Keratinocyte (primary cell): Measurements from ENCODE around the gene ZNF425. TPM values are rescaled to one million over a fixed set of nuclear protein-coding genes. Genes with fewer than 3 reads are reported as not detected.

Experiments used
- DNase-seq: peaks from one replicate; pipeline ENCODE4 v3.0.0-alpha.2; 2011; ENCODE audit warnings: low read depth, missing footprints, low spot score
- FAIRE-seq: peaks from 2 replicates; lab custom pipeline; 2011; peaks lifted over from hg19 to GRCh38; lab: Jason Lieb, UNC
- H2AFZ ChIP-seq: 2 replicates; pipeline ENCODE4 v1.6.0; 2012; ENCODE audit warnings: low read length, control low read depth, inconsistent platforms; ENCODE audit not compliant: control insufficient read depth
- H3K27ac ChIP-seq: 2 replicates; pipeline ENCODE4 v1.5.1; 2011; ENCODE audit warnings: low read length; ENCODE audit not compliant: control insufficient read depth, insufficient read depth
- H3K27me3 ChIP-seq: 3 replicates; pipeline ENCODE4 v1.6.0; 2011; ENCODE audit warnings: low read length; ENCODE audit not compliant: control insufficient read depth, insufficient read depth; ENCODE audit errors: extremely low read depth
- H3K36me3 ChIP-seq, 2 experiments: 2 replicates in 1 of 2; 3 replicates in 1 of 2; pipeline ENCODE4 v1.5.1; 2011; ENCODE audit warnings: low read length in 2 of 2, mild to moderate bottlenecking in 1 of 2; ENCODE audit not compliant: control insufficient read depth in 2 of 2, insufficient read depth in 2 of 2; ENCODE audit errors: extremely low read depth in 1 of 2
- H3K4me1 ChIP-seq: 3 replicates; pipeline ENCODE4 v1.5.1; 2011; ENCODE audit warnings: low read length; ENCODE audit not compliant: control insufficient read depth, insufficient read depth; ENCODE audit errors: extremely low read depth
- H3K4me2 ChIP-seq: 3 replicates; pipeline ENCODE4 v1.6.0; 2011; ENCODE audit warnings: low read depth, low read length; ENCODE audit not compliant: control insufficient read depth, insufficient read depth; ENCODE audit errors: extremely low read depth
- H3K4me3 ChIP-seq, 3 experiments: fragments of 200-600 bp in 1 of 3; sonication (generic) in 1 of 3; 2 replicates in 2 of 3; 3 replicates in 1 of 3; pipeline ENCODE4 v1.5.1; 2011 to 2016; ENCODE audit warnings: low read length in 3 of 3, mild to moderate bottlenecking in 3 of 3, control low read depth in 2 of 3, inconsistent platforms in 1 of 3, low read depth in 1 of 3, mixed read lengths in 1 of 3, mixed run types in 1 of 3, moderate library complexity in 1 of 3; ENCODE audit not compliant: control insufficient read depth in 2 of 3, insufficient read depth in 2 of 3; ENCODE audit errors: extremely low read depth in 1 of 3
- H3K79me2 ChIP-seq: 2 replicates; pipeline ENCODE4 v1.6.0; 2012; ENCODE audit warnings: low read length; ENCODE audit not compliant: control insufficient read depth, insufficient read depth
- H3K9ac ChIP-seq: 3 replicates; pipeline ENCODE4 v1.6.0; 2011; ENCODE audit warnings: low read length; ENCODE audit not compliant: control insufficient read depth, insufficient read depth; ENCODE audit errors: extremely low read depth
- H3K9me1 ChIP-seq: 3 replicates; pipeline ENCODE4 v1.6.0; 2011; ENCODE audit warnings: low read length; ENCODE audit not compliant: control insufficient read depth, insufficient read depth; ENCODE audit errors: extremely low read depth
- H3K9me3 ChIP-seq: 2 replicates; pipeline ENCODE4 v1.5.1; 2012; ENCODE audit warnings: low read depth, low read length; ENCODE audit not compliant: control insufficient read depth
- H4K20me1 ChIP-seq: 3 replicates; pipeline ENCODE4 v1.6.0; 2011; ENCODE audit warnings: low read length; ENCODE audit not compliant: control insufficient read depth, insufficient read depth; ENCODE audit errors: extremely low read depth
- EZH2 ChIP-seq: IDR thresholded peaks from one replicate; pipeline ENCODE4 v1.6.1; 2012; ENCODE audit warnings: inconsistent platforms, mild to moderate bottlenecking, low read length, moderate library complexity
- dilution Hi-C: fragments of 300-500 bp; cut with MboI; formaldehyde crosslinking; loops from one replicate; pipeline ENCODE4 v1.7.0; 2020; ENCODE audit warnings: low sequenced_read_pairs; ENCODE audit not compliant: extremely low pct_ligation_motif_present
- polyA plus RNA-seq, 5 experiments: library from polyadenylated mRNA; depleted of rRNA in 3 of 5; stranded (reverse) in 3 of 5; stranded (forward) in 1 of 5; unstranded in 1 of 5; fragments of >200 nt; gene quantifications; 1 replicate in 1 of 5; 2 replicates in 3 of 5; 3 replicates in 1 of 5; pipeline versions ENCODE4 v1.2.1 to v1.2.3, GENCODE V29; 2011 to 2012; ENCODE audit warnings: missing spikeins in 2 of 5, low read depth in 1 of 5, low replicate concordance in 1 of 5
- TF ChIP-seq, protein P1 (sequence below), 3 experiments: IDR thresholded peaks in 1 of 3; conservative IDR thresholded peaks in 1 of 3; optimal IDR thresholded peaks in 1 of 3; 2 replicates in 2 of 3; 3 replicates in 1 of 3; pipeline versions ENCODE3 to v1.5.1; 2011; ENCODE audit warnings: low read length in 3 of 3, mild to moderate bottlenecking in 3 of 3, moderate library complexity in 2 of 3, control low read depth in 1 of 3, inconsistent platforms in 1 of 3; ENCODE audit not compliant: insufficient read depth in 2 of 3; ENCODE audit errors: extremely low read depth in 1 of 3

Gene ZNF425
- polyA plus RNA-seq, 1 donor (not counting 4 experiments of a cell fraction or from before 2014, with no cell fraction given), result 1.8 TPM

DNA sequence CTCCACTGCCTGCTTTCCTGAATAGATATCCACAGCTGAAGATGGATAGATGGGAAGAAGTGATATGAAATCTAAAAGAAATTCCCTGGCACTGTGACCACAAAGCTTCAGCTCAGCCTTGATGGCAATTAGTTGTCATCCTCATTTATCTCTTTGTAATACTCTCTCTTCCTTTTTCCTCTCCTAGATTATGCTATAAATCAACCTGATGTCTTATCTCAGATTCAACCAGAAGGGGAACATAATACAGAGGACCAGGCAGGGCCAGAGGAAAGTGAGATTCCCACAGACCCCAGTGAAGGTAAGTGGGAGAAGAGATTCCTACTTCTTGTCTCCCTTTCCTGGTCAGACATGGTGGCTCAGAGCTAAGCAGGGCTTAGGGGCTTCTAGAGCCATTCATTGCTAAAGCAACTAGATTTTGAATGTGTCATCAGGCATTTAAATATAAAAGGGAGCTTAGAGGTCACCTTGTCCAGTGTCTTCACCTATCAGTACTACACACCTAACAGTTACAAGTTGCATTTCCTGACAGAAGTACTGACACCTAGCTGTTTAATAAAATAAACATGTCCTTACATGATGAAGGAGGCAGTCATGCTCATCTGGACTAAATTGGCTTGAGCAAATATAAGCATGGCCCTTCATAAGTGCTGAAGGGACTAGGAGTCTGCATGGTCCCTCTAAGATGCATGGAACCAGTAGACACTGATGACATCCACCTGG is 40.7 kb upstream of the ZNF425 start:
- Histone ChIP-seq H3K9me1 (no peaks in the 10 kb centered on the region), H3K79me2 (peaks cover 3% of the 10 kb centered on the region), H3K27me3 (no peaks in the 10 kb centered on the region), H3K27ac (peak overlapping the region; percentile 18), H2AFZ (no peak overlapping the region), H3K4me3 (no peak overlapping the region), H4K20me1 (no peaks in the 10 kb centered on the region), H3K4me1 (peaks cover 16% of the 10 kb centered on the region), H3K9ac (no peak overlapping the region), H3K36me3 (peaks cover 10 to 23% of the 10 kb centered on the region in 2 experiments), H3K4me2 (peak overlapping the region; percentile 16), H3K9me3 (no peaks in the 10 kb centered on the region)
- no peak for DNase-seq
- no peak for TF ChIP-seq EZH2
- TF ChIP-seq, protein P1, sequence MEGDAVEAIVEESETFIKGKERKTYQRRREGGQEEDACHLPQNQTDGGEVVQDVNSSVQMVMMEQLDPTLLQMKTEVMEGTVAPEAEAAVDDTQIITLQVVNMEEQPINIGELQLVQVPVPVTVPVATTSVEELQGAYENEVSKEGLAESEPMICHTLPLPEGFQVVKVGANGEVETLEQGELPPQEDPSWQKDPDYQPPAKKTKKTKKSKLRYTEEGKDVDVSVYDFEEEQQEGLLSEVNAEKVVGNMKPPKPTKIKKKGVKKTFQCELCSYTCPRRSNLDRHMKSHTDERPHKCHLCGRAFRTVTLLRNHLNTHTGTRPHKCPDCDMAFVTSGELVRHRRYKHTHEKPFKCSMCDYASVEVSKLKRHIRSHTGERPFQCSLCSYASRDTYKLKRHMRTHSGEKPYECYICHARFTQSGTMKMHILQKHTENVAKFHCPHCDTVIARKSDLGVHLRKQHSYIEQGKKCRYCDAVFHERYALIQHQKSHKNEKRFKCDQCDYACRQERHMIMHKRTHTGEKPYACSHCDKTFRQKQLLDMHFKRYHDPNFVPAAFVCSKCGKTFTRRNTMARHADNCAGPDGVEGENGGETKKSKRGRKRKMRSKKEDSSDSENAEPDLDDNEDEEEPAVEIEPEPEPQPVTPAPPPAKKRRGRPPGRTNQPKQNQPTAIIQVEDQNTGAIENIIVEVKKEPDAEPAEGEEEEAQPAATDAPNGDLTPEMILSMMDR (optimal IDR thresholded peaks at IDR 0.05 in 1 of 3, IDR thresholded peaks at IDR 0.05 in 1 of 3, conservative IDR thresholded peaks at IDR 0.05 in 1 of 3; ENCODE audit: extremely low read depth in 1 of 3, insufficient read depth in 2 of 3, low read length in 3 of 3), result no peak
- dilution Hi-C loops, result no loop called here
- FAIRE-seq, result peak; percentile 32

GRCh38 chr7:149166142-149166541 is 40.0 kb upstream of the ZNF425 start:
- FAIRE-seq (no peak), DNase-seq (no peak)
- H3K9ac ChIP-seq, result no peak overlapping the region
- H3K27me3 ChIP-seq, result no peaks in the 10 kb centered on the region
- dilution Hi-C loops, result no loop called here
- H3K36me3 ChIP-seq, result peaks cover 13 to 23% of the 10 kb centered on the region in 2 experiments
- peak overlapping the region; percentile 18 for H3K27ac ChIP-seq
- no peak overlapping the region for H3K4me3 ChIP-seq
- TF ChIP-seq, protein P1 (optimal IDR thresholded peaks at IDR 0.05 in 1 of 3, IDR thresholded peaks at IDR 0.05 in 1 of 3, conservative IDR thresholded peaks at IDR 0.05 in 1 of 3; ENCODE audit: extremely low read depth in 1 of 3, insufficient read depth in 2 of 3, low read length in 3 of 3), result no peak
- no peak for TF ChIP-seq EZH2
- peaks cover 7% of the 10 kb centered on the region for H3K79me2 ChIP-seq
- no peak overlapping the region for H3K4me2 ChIP-seq
- H4K20me1 ChIP-seq, result no peaks in the 10 kb centered on the region
- no peaks in the 10 kb centered on the region for H3K9me3 ChIP-seq
- H3K4me1 ChIP-seq, result peaks cover 18% of the 10 kb centered on the region
- no peaks in the 10 kb centered on the region for H3K9me1 ChIP-seq
- H2AFZ ChIP-seq, result no peak overlapping the region
